Smooth muscle cell (in vitro differentiated cells): ENCODE data around the gene NUDT6. TPM values are rescaled to one million over a fixed set of nuclear protein-coding genes. Genes with fewer than 3 reads are reported as not detected.
A peak's percentile ranks its signal among the peaks of the same experiment; 100 is the strongest.

Experiments
- DNase-seq: peaks from one replicate; lab custom pipeline; 2025; ENCODE audit not compliant: unreplicated experiment; lab: John Stamatoyannopoulos, UW
- H2AFZ ChIP-seq: fragments of 200-600 bp; sonication (generic); 2 replicates; pipeline ENCODE4 v1.6.0; 2016; ENCODE audit warnings: antibody characterized with exemption, low read depth, mild to moderate bottlenecking
- H3F3A ChIP-seq: fragments of 200-600 bp; sonication (generic); 2 replicates; pipeline ENCODE4 v1.6.0; 2017; ENCODE audit warnings: antibody characterized with exemption, low read depth
- H3K27ac ChIP-seq: fragments of 200-600 bp; sonication (generic); 2 replicates; pipeline ENCODE4 v1.5.1; 2016; ENCODE audit warnings: low read depth, mild to moderate bottlenecking
- H3K27me3 ChIP-seq: fragments of 200-600 bp; sonication (generic); 2 replicates; pipeline ENCODE4 v1.6.1; 2016; ENCODE audit warnings: low read depth, mild to moderate bottlenecking
- H3K36me3 ChIP-seq: fragments of 200-600 bp; sonication (generic); 2 replicates; pipeline ENCODE4 v1.5.1; 2016; ENCODE audit warnings: low read depth
- H3K4me1 ChIP-seq: fragments of 200-600 bp; sonication (generic); 2 replicates; pipeline ENCODE4 v1.5.1; 2016; ENCODE audit warnings: low read depth
- H3K4me2 ChIP-seq: fragments of 200-600 bp; sonication (generic); 2 replicates; pipeline ENCODE4 v1.6.0; 2016; ENCODE audit warnings: mild to moderate bottlenecking
- H3K4me3 ChIP-seq: fragments of 200-600 bp; sonication (generic); 2 replicates; pipeline ENCODE4 v1.5.1; 2016; ENCODE audit warnings: mild to moderate bottlenecking
- H3K79me2 ChIP-seq: fragments of 200-600 bp; sonication (generic); 2 replicates; pipeline ENCODE4 v1.6.0; 2016; ENCODE audit warnings: low read depth, mild to moderate bottlenecking
- H3K9ac ChIP-seq: fragments of 200-600 bp; sonication (generic); 2 replicates; pipeline ENCODE4 v1.6.0; 2016; ENCODE audit warnings: low read depth
- H3K9me3 ChIP-seq: fragments of 200-600 bp; sonication (generic); replicated peaks from 2 replicates; pipeline ENCODE4 v1.5.1; 2016; ENCODE audit warnings: low read depth
- H4K20me1 ChIP-seq: fragments of 200-600 bp; sonication (generic); 2 replicates; pipeline ENCODE4 v1.6.0; 2016; ENCODE audit warnings: low read depth
- CTCF ChIP-seq: fragments of 200-600 bp; sonication (generic); IDR thresholded peaks from 2 replicates; pipeline ENCODE4 v1.5.1; 2017; ENCODE audit warnings: borderline replicate concordance, mild to moderate bottlenecking, antibody characterized with exemption; ENCODE audit not compliant: insufficient read depth, poor library complexity, severe bottlenecking
- WGBS: methylation state at CpG from one replicate; pipeline ENCODE4 v1.1.7; 2016; ENCODE audit warnings: low lambda C conversion rate; 5-methylcytosine and 5-hydroxymethylcytosine counted together
- polyA plus RNA-seq: library from polyadenylated mRNA; unstranded; fragments of >200 nt; fragmentation: Nextera tagmentation; extraction: Ambion mirVana; gene quantifications from 2 replicates; pipeline ENCODE4 v1.2.1, GENCODE V29; 2016
- total RNA-seq: library from RNA; depleted of rRNA; stranded (reverse); fragments of >200 nt; gene quantifications from 2 replicates; pipeline ENCODE4 v1.2.3, GENCODE V29; 2014

NUDT6 gene
- total and polyA plus RNA-seq, 2 experiments from 2014 or later, result 4.1 to 7.0 TPM

- WGBS, result 66% methylated on average over 2 of the region's 2 CpGs
- Histone ChIP-seq H3K9ac (no peak overlapping the region), H3K9me3 (no peaks in the 10 kb centered on the region), H3K27me3 (no peaks in the 10 kb centered on the region), H3K4me3 (no peak overlapping the region), H3F3A (no peaks in the 10 kb centered on the region), H3K4me2 (no peak overlapping the region), H3K4me1 (peaks cover 22% of the 10 kb centered on the region), H3K36me3 (no peaks in the 10 kb centered on the region), H2AFZ (no peak overlapping the region), H4K20me1 (no peaks in the 10 kb centered on the region), H3K79me2 (peaks cover 31% of the 10 kb centered on the region), H3K27ac (no peak overlapping the region)
- no peak for DNase-seq
- TF ChIP-seq CTCF, result no peak
Observed at GRCh38 chr4:122857160-122857559, 65.2 kb downstream of the NUDT6 start.

DNA sequence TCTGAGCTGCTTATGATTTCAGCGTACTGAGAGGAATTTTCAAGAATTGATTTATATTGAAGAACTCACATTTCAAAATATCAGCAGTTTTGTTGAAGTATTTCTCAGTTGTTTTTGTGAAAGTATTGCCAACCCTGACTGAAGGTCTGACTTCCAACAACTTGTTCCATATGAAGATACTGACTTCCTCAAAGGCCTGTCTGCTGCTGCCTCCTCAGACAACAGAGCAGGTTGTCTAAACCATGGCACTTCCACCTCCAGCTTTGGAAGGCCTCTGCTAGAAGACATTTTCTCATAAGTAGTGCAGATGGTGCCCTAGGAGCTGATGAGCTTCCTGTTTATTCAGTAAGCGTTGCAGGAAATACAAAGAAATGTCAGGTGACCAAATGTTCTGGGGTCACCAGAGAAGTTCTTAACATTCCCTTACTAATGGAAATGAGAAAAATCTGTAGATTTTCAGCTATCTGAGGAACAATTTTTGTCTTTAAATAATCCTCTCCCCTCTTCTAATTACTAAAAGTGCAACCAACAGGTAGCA is 67.0 kb downstream of the NUDT6 start:
- Histone ChIP-seq H4K20me1 (no peaks in the 10 kb centered on the region), H3K4me3 (no peak overlapping the region), H3K27ac (no peak overlapping the region), H3F3A (no peaks in the 10 kb centered on the region), H3K4me2 (no peak overlapping the region), H3K27me3 (no peaks in the 10 kb centered on the region), H2AFZ (no peak overlapping the region), H3K79me2 (peaks cover 25% of the 10 kb centered on the region), H3K36me3 (no peaks in the 10 kb centered on the region), H3K9me3 (no peaks in the 10 kb centered on the region), H3K9ac (no peak overlapping the region), H3K4me1 (peaks cover 22% of the 10 kb centered on the region)
- TF ChIP-seq CTCF, result no peak
- DNase-seq, result no peak
- 77% methylated on average over 2 of the region's 2 CpGs for WGBS

DNA sequence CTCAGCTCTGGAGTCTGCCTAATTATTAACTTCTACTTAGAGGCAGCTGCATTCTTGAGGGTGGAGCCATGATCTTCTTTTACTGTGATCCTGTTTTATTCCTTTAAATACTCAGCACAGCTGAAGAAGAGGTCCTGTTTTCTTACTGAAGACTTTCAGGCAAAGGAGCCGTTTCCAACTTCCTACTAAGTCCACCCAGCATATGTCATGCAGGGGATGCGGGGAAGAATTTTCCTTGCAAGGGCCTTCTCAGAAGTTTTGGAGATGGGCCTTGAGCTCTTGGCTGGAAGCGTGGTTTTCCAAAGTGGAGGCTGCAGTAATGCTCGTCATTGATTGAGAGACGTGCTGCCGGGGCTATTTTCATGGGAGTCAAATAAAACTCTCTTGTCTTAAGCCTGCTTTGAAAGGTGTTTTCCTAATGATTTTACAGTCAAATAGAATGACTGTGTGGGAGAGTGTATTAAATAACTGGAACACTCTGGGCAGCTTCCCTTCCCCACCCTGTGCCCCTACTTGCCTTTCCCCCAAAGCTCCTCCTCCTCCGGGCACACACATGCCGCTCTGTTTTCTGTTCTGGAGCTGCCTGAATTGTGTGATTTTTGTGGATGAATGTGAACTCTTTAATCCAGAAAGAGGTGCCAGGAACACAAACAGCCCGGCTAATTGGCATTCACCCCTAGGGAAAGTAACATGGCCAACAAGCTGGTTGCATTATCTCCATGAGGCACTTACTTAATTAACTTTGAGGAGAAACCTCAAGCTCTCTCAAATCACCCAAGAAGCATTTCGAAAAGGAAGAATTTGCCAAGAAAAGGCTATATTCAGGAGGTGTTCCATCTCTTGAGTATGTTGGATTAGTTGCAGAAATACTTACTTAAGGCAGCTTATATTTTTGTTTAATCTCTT is 67.7 kb downstream of the NUDT6 start:
- H3K9me3 ChIP-seq, result no peaks in the 10 kb centered on the region
- H2AFZ ChIP-seq, result peak overlapping the region; percentile 39
- H3F3A ChIP-seq, result no peaks in the 10 kb centered on the region
- H3K4me2 ChIP-seq, result peak overlapping the region; percentile 57
- 80% methylated on average over 10 of the region's 10 CpGs for WGBS
- no peaks in the 10 kb centered on the region for H3K36me3 ChIP-seq
- peaks cover 22% of the 10 kb centered on the region for H3K4me1 ChIP-seq
- no peaks in the 10 kb centered on the region for H4K20me1 ChIP-seq
- no peak overlapping the region for H3K4me3 ChIP-seq
- H3K79me2 ChIP-seq, result peaks cover 25% of the 10 kb centered on the region
- no peak for TF ChIP-seq CTCF
- no peak overlapping the region for H3K27ac ChIP-seq
- no peak for DNase-seq
- no peak overlapping the region for H3K9ac ChIP-seq
- no peaks in the 10 kb centered on the region for H3K27me3 ChIP-seq
